Measurements from ENCODE around the gene SPATA20.
A peak's percentile ranks its signal among the peaks of the same experiment; 100 is the strongest.

SPATA20 gene

DNA sequence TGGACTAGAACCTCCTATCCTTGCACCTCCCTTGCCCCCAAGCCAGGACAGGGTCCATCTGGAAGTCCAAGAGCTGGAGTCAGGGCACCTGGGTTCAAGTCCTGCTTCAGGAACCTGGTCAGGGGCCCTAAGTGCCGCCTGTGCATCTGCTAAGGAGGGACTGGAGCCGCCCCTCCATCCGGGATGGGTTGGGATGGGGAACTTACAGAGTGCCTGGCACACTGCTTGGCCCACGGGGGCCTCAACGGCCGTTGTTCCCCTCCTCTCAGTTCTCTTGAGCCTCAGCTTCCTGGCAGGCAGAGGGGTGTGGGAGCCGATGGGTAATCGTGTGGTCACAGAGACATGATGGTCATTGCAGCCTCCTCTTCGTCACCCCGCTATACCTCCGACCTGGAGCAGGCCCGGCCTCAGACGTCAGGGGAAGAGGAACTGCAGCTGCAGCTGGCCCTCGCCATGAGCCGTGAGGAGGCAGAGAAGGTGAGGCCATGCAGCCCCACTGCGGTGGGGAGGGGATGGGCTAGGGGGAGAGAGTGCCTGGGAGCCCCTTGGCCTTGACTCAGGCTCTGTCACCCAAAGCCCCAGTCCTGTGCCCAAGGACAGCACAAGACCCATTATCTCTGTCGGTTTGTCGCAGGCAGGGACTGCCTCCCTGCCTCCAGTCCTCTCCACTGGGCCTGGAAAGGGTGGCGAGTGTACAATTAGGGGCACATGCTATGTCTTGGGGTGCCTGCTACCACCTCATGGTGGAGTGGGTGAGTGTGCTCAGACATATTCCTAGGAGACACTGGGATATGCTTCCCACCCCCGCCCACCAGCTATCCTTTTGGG, 9.0 kb upstream of the SPATA20 start:
- H3K4me3 ChIP-seq, result no peak overlapping the region
- no peak overlapping the region for H3K27ac ChIP-seq

DNA sequence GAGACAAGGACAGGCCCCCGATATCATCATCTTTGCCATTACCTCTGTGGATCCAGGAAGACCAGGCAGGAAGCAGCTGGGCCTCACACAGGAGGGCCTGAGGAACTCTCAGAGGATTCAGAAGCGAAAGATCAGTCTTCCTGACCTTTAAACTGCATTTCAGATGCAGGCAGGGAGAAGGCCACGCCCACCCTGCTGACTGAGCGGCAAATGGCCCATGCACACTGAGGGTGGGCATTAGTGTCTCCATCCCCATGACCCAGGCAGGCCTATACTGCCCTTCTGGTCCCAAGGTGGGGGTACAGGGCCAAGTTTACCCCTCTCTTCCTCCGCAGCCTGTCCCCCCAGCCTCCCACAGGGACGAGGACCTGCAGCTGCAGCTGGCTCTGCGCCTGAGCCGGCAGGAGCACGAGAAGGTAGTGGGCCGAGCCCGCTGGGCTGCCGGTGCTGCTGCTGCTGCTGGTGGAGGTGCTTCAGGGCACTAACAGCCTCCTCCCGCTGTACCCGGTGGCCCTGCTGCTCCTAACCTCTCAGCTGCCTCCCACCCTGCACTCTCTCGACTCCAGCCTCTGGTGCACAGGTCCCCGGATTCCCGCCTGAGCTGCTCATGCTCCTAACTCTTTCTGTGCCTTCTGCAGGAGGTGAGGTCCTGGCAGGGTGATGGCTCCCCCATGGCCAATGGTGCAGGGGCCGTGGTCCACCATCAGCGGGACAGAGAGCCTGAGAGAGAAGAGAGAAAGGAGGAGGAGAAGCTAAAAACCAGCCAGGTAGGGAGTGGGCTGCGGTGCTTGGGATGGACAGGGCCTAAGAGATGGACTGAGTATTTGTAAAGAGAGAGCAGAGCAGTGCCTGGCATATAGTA, 8.2 kb upstream of the SPATA20 start:
- no peak overlapping the region for H3K4me3 ChIP-seq
- peak overlapping the region in 1 of 21 experiments; percentile 46 for H3K27ac ChIP-seq

DNA sequence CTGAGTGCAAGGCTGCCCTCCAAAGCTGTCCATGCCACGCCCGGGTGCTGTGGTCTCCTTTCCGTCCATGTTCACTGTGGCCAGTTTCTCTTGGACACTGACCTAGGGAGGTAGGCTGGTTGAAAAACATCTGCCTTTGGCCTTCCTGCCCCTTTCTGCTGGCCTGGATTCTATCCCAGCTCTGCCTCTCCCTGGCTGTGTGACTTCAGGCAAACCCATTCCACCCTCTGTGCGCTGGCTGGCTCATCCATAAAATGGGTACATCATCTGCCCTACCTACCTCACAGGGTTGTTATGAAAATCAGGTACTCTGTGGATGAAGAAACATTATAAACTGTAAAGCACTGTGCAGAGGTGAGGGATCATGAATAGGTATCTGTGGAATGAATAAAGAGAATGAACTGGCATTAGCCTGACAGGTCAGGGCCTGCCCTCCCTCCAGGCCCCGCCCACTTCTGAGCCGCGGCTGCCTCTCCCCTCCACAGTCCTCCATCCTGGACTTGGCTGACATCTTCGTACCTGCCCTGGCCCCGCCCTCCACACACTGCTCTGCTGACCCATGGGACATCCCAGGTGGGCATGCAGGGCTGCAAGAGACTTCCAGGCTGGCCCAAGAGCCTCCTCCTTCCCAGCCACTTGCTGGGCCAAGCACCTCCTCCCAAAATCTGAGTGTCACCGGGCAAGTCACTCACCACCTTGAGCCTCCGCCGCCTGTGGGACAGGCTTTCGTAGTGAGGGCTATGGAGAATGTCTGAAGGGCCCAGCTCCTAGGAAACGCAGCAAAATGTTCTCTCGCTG, 7.0 kb upstream of the SPATA20 start:
- peak overlapping the region in 4 of 21 experiments; percentile 13 to 29 (median 16) for H3K27ac ChIP-seq
- H3K4me3 ChIP-seq, result no peak overlapping the region

DNA sequence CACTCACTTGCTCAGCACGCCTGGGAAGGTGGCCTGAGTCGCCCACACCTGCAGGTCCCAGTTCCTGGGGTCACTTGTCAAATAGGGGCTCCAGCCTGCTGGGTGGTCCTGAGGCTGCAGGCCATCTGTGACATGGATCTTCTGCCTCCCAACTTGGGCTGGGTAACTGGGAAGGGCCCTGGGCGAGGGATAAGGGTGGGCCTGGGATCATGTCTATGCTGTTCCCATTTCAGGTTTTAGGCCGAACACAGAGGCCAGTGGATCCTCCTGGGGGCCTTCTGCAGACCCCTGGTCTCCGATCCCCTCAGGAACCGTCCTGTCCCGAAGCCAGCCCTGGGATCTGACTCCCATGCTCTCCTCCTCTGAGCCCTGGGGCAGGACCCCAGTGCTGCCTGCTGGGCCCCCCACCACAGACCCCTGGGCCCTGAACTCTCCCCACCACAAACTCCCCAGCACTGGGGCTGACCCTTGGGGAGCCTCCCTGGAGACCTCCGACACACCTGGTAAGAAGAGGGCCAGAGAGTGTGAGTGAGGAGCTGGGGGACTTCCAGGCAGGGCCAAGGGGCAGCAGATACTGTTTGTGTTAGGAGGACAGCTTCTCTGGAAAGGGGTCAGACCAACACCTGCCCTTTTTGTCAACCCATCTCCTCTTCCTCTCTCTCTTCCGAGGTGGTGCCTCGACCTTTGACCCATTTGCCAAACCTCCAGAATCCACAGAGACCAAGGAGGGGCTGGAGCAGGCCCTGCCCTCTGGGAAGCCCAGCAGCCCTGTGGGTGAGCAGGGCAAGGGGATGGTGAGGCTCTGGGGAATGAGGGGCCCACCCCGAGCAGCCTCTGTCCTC, 6.2 kb upstream of the SPATA20 start:
- peak overlapping the region in 10 of 21 experiments; percentile 17 to 80 (median 76) for H3K27ac ChIP-seq

DNA sequence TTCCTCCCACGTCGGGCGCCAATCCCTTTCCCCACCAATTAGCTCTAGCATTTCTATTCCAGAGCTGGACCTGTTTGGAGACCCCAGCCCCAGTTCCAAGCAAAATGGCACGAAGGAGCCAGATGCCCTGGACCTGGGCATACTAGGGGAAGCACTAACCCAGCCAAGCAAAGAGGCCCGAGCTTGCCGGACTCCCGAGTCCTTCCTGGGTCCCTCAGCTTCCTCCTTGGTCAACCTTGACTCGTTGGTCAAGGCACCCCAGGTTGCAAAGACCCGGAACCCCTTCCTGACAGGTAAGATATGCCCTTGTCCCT, 5.6 kb upstream of the SPATA20 start:
- Histone ChIP-seq H3K4me3 (peak overlapping the region; percentile 40 to 57 (median 46)), H3K27ac (peak overlapping the region in 19 of 21 experiments; percentile 29 to 83 (median 75))

More for the DNA sequence above, 6.2 kb upstream of the SPATA20 start:
- H3K4me3 ChIP-seq, result peak overlapping the region in 2 of 7 experiments; percentile 44 to 52

DNA sequence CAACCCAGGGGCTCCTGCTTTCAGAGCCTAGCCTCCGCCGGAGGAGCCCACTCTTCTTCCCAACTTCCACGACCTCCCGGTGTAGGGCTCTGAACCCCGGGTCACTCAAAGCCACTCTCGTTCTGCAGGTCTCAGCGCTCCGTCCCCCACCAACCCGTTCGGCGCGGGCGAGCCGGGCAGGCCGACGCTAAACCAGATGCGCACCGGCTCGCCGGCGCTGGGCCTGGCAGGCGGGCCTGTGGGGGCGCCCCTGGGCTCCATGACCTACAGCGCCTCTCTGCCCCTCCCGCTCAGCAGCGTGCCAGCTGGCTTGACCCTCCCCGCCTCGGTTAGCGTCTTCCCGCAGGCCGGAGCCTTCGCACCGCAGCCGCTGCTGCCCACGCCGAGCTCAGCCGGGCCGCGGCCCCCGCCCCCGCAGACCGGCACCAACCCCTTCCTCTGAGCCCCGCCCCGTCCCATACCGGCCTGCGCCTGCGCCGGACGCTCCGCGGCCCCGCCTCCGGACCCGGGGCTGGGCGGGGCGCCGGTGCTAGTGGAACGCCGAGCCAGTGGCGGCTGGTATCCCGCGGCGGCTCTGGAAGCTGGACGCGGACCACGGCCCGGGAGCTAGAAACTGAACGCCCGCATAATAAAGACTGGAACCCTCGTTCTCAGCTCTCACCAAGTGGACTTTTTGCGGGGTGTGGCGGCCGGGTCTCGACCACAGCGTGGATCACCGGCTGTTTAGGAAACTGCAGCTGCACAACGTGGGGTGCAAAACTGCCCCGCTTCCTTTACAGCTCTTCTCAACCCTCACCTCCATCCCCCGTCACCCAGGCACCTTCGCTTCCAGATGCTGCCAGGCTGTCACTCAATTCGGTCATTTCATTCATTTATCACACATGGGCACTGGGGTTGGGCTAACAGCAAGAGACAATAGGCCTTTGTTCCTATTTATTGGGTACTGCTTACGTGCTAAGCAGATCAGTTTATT, 5.0 kb upstream of the SPATA20 start:
- Histone ChIP-seq H3K4me3 (peak overlapping the region; percentile 40 to 57 (median 46)), H3K27ac (peak overlapping the region in 20 of 21 experiments; percentile 29 to 83 (median 74))

DNA sequence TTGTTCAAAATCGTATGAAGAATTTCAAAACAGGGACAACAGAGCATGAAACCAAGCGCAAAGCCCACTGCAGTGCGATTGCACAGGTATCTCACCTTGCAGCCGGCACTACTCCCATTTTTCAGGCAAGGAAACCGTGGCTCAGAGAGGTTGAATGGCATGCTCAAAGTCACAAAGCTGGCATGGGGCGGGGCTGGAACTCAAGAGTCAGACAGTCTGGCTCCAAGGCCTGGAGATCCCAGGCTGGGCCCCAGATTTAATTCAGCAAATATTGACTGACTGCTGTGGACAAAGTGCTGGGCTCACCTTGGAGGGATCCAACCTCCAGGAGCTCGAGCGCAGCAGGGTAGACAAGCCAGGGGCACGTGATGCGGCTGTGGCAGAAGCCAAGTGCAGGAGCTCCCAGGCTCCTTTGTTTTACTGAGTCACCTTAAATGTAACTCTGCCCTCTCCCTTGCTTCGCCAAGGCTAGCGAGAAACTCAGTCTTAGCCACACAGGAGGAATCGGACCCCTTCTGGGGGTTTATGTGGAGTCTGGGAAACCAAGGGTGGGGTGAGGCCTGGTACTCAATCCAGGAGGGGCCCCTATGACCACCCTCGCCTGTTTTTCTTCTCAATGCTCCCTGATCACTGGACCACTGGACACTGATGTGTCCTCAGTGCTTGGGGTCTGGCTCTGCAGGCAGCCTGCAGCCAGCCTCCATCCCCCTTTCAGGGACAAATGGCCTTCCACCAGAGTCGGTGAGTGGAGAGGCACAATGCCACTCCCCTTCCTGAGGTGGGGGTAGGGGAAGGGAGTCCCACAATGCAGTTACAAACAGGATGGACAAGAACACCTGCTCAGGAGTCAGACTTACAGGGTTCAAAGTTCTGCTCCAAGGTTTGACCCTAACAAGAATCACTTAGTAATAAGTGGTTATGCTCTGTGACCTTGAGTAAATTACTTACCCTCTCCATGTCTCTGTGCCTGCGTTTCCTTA, 3.9 kb upstream of the SPATA20 start:
- peak overlapping the region in 10 of 21 experiments; percentile 3 to 83 (median 76) for H3K27ac ChIP-seq
- peak overlapping the region in 1 of 7 experiments; percentile 52 for H3K4me3 ChIP-seq

DNA sequence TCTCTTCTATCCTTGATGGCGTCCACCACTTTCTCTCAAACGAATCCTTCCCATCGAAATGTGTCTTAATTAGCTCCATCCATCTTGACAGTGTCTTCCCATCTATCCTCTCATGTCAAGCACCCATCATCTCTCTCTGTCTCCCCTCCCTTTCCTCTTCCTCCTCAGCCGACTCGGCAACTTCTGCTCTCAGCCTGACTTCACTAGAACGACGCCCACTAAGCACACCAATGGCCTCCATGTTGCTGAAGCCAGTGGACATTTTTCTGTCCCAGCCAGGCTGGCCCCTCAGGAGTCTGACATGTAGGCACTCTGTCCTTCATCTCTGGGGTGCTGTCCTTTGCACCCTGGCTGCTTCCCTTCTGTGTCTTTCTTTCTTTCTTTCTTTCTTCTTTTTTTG, 2.5 kb upstream of the SPATA20 start:
- no peak overlapping the region for H3K4me3 ChIP-seq
- H3K27ac ChIP-seq, result no peak overlapping the region

DNA sequence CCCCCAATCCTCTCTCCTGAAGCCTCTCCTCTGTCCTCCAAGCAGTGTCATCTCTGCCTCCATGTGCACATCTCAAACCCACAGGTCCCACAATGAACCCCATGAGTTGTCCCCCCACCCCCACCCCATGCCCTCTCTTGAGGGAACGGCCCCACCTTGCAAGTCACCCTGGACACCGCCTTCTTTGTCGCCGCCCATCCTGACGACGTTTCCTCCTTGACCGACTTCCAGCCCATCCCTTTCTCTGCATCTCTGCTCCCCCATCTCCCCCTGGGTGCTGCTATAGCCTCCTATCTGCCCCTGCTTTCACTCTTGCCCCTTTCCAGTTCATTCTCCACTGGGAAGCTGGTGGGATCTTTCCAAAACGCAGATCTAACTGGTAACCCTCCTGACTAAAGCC, 1.7 kb upstream of the SPATA20 start:
- Histone ChIP-seq H3K27ac (no peak overlapping the region), H3K4me3 (no peak overlapping the region)

DNA sequence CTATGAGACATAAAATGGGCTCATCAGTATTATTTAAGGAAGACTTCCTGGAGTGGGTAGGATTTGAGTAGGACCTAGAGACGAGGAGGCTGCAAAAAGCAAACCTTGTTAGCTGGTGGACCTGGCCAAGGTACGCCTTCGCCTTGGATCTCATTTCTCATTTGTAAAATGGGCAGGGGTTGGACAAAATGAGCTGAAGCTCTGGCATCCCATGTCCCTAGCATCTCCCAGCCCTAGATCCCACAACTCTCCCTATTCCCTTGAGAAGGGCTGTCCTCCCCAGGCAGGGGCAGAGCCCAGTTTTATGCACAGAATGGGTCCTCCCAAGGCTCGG, 306 bp upstream of the SPATA20 start:
- Histone ChIP-seq H3K4me3 (peak overlapping the region in 6 of 7 experiments; percentile 43 to 74 (median 52)), H3K27ac (peak overlapping the region in 8 of 21 experiments; percentile 84 to 93 (median 88))

DNA sequence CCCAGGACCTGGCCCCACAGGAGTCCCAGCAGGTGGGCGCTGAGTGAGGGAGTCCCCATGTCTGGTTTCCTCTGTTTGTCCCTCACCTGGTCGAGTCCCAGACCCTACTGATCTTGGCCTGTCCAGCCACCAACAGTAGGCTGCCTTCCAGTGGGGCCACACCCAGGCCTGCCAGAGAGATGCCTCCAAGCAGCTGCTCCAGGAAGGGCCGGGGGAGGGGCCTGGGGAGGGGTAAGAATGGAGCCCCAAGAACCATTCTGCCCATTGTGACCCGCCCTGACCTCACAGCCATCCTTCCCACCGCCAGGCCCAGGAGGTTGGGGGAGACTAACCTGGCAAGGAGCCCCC, 736 bp downstream of the SPATA20 start:
- Histone ChIP-seq H3K4me3 (peak overlapping the region in 6 of 7 experiments; percentile 43 to 74 (median 57)), H3K27ac (peak overlapping the region in 11 of 21 experiments; percentile 58 to 93 (median 87))

DNA sequence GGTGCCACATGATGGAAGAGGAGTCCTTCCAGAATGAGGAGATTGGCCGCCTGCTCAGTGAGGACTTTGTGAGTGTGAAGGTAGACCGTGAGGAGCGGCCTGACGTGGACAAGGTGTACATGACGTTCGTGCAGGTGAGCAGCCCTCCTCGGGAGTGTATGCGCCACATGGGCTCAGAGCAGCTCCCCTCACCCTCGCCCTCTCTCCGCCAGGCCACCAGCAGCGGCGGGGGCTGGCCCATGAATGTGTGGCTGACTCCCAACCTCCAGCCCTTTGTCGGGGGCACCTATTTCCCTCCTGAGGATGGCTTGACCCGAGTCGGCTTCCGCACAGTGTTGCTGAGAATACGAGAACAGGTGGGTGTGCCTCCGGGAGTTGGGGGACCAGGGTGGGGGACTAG, 1.9 kb downstream of the SPATA20 start:
- Histone ChIP-seq H3K4me3 (no peak overlapping the region), H3K27ac (no peak overlapping the region)

DNA sequence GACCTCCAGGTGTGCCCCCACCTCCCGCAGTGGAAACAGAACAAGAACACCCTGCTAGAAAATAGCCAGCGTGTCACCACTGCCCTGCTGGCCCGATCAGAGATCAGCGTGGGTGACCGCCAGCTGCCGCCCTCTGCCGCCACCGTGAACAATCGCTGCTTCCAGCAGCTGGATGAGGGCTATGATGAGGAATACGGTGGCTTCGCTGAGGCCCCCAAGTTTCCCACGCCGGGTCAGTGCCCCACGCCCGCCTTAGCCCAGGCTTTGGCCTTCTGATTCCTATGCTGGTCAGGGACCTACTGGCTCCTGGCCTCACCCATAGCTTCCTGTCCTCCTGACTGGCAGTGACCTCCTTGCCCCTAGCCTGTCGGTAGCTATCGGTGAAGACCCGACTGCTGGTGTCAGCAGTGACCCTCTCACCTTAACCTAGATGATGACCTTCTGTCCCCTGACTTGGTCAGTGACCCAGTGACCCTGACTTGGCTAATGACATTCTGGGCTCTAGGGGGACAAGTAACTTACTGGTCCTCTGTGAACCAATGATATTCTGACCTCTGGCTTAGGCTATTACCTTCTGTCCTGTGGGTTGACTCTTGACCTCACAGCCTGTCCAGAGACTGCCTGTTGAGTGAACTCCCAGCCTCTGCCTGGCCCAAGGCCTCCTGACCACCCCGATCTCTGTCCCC, 2.4 kb downstream of the SPATA20 start:
- Histone ChIP-seq H3K27ac (no peak overlapping the region), H3K4me3 (no peak overlapping the region)

DNA sequence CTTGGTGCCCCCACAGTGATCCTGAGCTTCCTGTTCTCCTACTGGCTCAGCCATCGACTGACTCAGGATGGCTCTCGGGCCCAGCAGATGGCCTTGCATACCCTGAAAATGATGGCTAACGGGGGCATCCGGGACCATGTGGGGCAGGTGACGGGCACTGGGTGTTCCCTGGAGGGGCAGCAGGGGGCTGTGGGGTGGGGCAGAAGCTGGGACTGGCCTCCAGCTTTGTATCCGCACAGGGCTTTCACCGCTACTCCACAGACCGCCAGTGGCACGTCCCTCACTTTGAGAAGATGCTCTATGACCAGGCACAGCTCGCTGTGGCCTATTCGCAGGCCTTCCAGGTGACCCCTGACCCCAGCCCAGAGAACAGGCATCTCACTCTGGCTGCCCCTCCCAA, 3.0 kb downstream of the SPATA20 start:
- Histone ChIP-seq H3K4me3 (no peak overlapping the region), H3K27ac (no peak overlapping the region)

DNA sequence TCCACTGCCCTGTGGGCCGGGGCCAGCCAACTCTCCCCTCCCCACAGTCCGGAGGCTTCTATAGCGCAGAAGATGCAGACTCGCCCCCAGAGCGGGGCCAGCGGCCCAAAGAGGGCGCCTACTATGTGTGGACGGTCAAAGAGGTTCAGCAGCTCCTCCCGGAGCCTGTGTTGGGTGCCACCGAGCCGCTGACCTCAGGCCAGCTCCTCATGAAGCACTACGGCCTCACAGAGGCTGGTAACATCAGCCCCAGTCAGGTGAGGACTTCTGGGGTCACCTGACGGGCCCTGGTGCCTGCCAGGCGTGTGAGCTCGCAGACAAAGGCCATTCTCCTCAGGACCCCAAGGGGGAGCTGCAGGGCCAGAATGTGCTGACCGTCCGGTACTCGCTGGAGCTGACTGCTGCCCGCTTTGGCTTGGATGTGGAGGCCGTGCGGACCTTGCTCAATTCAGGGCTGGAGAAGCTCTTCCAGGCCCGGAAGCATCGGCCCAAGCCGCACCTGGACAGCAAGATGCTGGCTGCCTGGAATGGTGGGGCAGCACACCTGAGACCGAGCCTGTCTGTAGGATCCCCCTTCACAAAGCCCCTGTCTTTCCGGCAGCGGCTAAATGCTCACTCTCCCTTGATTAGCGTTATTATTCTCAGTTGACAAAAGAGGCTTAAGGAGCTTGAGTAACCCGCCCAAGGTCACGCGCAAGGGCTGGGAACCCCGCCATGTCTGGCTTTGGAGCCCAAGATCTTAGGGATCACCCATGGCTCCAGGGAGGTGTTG, 3.9 kb downstream of the SPATA20 start:
- H3K27ac ChIP-seq, result no peak overlapping the region

DNA sequence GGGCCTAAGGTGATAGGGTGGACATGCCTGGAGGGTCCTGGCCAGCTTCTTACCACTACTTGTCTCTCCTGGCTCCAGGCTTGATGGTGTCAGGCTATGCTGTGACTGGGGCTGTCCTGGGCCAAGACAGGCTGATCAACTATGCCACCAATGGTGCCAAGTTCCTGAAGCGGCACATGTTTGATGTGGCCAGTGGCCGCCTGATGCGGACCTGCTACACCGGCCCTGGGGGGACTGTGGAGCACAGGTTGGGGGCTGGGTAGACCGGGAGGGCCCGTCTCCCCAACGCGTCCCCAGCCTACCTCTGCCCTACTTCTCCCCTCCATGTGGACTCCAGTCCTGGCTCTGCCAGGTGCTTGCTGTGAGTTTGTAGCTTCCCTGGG, 4.5 kb downstream of the SPATA20 start:
- Histone ChIP-seq H3K27ac (no peak overlapping the region), H3K4me3 (no peak overlapping the region)

More for the DNA sequence above, 3.9 kb downstream of the SPATA20 start:
- no peak overlapping the region for H3K4me3 ChIP-seq

Measured in skin epidermis (tissue), 12 donors.